GM12873 (cell line): Measurements from ENCODE around the gene TFEB.

Source experiments
- TF ChIP-seq, protein P1 (sequence below): IDR thresholded peaks from 2 replicates; pipeline ENCODE4 v1.5.1; 2012; ENCODE audit warnings: low read depth, mild to moderate bottlenecking, moderate library complexity, low read length, control low read depth; ENCODE audit not compliant: insufficient read depth; ENCODE audit errors: missing control alignments

Gene TFEB

GRCh38 chr6:41658636-41659035 lies 76.8 kb downstream of the TFEB start:
- TF ChIP-seq, protein P1, sequence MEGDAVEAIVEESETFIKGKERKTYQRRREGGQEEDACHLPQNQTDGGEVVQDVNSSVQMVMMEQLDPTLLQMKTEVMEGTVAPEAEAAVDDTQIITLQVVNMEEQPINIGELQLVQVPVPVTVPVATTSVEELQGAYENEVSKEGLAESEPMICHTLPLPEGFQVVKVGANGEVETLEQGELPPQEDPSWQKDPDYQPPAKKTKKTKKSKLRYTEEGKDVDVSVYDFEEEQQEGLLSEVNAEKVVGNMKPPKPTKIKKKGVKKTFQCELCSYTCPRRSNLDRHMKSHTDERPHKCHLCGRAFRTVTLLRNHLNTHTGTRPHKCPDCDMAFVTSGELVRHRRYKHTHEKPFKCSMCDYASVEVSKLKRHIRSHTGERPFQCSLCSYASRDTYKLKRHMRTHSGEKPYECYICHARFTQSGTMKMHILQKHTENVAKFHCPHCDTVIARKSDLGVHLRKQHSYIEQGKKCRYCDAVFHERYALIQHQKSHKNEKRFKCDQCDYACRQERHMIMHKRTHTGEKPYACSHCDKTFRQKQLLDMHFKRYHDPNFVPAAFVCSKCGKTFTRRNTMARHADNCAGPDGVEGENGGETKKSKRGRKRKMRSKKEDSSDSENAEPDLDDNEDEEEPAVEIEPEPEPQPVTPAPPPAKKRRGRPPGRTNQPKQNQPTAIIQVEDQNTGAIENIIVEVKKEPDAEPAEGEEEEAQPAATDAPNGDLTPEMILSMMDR, result no peak

DNA sequence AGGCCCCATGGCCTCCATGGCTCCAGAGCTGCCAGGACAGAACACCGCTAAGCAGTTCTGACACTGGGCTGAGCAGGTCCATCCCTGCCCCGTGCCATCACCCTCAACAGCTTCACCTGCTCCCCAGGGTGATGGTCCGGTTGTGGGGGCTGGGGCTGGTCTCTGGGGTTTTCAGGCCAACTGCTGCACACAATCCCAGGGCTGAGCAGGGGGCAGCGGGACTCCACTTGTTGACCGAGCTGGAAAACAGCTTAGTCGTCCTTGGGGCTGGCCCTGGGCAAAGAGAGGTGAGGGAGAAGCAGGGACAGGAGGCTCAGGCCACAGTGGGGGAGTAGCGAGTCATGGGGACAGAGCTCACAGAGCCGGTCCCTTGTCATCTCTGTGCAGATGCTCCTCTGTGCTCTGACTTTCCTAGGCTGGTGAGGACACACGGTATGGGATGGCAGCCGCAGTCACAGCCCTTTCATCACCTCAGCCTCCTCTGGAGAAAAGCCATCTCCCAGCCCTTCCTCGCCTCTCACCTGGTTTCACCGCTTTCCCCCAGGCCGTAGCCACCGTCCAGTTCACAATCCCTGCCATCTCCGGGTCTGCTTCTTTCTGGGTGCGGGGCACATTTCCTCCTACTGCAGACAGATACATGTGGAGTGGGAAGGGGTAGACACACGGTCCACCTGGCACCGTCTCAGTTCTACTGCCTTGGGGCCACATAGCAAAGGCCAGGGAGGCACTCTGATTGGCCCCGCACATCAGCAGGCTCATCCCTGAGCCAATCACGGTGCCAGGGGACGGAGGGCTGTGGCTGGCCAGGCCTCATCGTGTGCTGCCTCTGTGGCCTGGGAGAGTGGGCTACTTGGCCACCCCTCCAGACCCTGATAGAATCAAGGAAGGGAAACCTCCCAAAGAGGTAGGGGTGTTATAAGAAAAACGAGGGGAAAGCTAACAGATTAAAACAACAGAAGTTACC lies 78.0 kb downstream of the TFEB start:
- TF ChIP-seq, protein P1, result no peak

- TF ChIP-seq, protein P1, result no peak
These were observed 79.3 kb downstream of the TFEB start for GRCh38 chr6:41656002-41656691.

- TF ChIP-seq, protein P1, result no peak
These were observed 79.8 kb downstream of the TFEB start for GRCh38 chr6:41655646-41656001.

DNA sequence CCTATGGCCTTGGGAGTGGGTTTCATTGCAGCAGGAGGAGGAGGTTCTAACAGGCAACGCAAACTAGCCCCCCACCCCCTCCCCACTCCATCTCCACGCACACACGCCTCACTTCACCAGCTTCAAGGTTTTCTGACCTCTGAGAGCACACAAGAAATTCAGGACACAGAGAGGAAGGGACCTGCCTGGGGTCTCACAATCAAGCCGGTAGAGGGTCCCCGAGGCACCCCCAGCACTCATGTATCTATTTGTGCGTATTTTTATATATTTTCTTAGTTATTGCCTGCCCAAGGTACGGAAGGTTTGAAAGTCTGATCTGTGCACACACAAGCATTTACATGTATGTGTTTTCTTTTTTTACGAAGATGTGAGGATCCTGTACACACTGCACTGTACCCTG lies 80.2 kb downstream of the TFEB start:
- TF ChIP-seq, protein P1, result no peak

DNA sequence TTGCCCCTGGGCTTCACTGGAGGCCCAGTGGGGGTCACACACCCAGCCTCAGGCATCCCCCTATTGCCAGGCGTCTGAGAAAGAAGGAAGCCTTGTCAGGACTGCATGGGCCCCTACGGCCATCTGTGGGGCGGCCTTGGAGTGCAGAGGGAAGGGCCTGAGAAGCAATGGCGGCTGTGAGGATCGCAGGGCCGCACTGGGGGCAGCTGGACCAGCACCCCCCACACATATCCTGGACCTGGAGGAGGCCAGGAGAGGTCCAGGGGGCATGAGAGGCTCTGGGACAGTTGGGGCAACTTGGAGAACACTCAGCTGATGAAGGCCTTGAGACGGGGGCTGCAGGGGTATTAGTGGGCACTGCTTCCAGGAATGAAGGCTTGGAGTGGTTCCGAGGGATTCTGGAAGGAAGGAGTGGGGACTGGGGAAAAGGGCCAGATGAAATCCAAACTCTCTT lies 80.7 kb downstream of the TFEB start:
- TF ChIP-seq, protein P1, result no peak

GRCh38 chr6:41654151-41654697 lies 81.2 kb downstream of the TFEB start:
- TF ChIP-seq, protein P1, result no peak
